ENCODE results near the gene C2orf76.

The C2orf76 gene

DNA sequence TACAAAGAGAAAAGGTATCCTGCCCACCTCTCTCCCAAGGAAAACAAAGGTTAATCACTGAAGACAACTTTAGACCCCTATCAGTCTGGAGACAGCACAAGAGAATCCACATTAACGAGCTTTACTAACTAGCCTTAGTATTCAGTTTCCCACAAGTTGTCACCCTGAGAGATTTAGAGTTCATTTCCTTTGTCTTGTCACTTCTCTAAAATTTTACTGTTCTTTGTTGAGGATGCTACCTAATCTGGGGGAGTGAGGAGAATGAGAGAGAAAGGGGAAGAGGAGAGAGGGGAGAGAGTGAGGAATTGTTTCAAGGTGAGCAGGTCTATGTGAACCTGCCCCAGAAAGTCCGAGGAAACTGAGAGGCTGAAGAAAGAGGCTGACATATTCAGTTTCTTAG is 28.4 kb downstream of the C2orf76 start:
- H3K4me3 ChIP-seq (ENCODE audit: low read depth, low read length) = no peak overlapping the region
- TF ChIP-seq CTCF (IDR thresholded peaks at IDR 0.05; ENCODE audit: insufficient read depth, low read depth, low read length, missing control alignments) = no peak
- DNase-seq (ENCODE audit: low read depth) = no peak

DNA sequence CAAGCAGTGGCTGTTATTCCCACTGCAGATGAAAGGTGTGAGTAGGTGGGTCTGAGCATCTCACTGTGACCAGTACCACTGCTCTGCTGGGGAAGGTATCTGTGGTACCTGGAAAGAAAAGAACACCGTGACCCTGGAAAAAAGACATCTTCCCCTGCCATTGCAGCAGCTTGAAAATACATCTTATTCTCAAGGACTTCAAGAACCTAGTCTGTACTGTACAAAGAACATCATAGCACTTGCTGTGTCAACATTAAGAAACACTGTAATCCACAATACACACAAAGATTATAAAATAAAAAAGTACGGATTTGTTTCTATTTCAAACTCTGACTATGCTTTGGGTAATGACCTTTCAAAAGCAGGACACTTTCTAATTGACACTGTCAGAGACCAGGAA is 28.9 kb downstream of the C2orf76 start:
- no peak for DNase-seq (ENCODE audit: low read depth)
- H3K4me3 ChIP-seq (ENCODE audit: low read depth, low read length) = no peak overlapping the region
- TF ChIP-seq CTCF (IDR thresholded peaks at IDR 0.05; ENCODE audit: insufficient read depth, low read depth, low read length, missing control alignments) = no peak

DNA sequence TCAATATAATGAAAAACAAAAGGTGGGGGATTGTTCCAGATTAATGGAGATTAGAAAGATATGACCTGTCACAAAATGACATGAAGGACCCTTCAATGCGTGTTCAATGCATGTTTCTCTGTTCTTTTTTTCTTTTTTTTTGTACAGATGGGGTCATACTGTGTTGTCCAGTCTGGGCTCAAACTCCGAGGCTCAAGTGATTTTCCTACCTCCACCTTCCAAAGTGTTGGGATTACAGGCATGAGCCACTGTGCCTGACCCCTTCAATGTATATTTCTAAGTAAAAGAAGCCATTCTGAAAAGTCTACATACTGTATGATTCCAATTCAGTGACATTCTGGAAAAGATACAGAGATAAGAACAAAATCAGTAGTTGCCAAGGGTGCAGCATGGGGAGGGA is 32.8 kb downstream of the C2orf76 start:
- H3K4me3 ChIP-seq (ENCODE audit: low read depth, low read length) = no peak overlapping the region
- no peak for TF ChIP-seq CTCF (IDR thresholded peaks at IDR 0.05; ENCODE audit: insufficient read depth, low read depth, low read length, missing control alignments)
- no peak for DNase-seq (ENCODE audit: low read depth)

GRCh38 chr2:119333360-119333759 is 33.3 kb downstream of the C2orf76 start:
- no peak overlapping the region for H3K4me3 ChIP-seq (ENCODE audit: low read depth, low read length)
- no peak for DNase-seq (ENCODE audit: low read depth)
- no peak for TF ChIP-seq CTCF (IDR thresholded peaks at IDR 0.05; ENCODE audit: insufficient read depth, low read depth, low read length, missing control alignments)

- no peak for DNase-seq (ENCODE audit: low read depth)
- no peak for TF ChIP-seq CTCF (IDR thresholded peaks at IDR 0.05; ENCODE audit: insufficient read depth, low read depth, low read length, missing control alignments)
- no peak overlapping the region for H3K4me3 ChIP-seq (ENCODE audit: low read depth, low read length)
Observed at GRCh38 chr2:119332953-119333352, 33.7 kb downstream of the C2orf76 start.

DNA sequence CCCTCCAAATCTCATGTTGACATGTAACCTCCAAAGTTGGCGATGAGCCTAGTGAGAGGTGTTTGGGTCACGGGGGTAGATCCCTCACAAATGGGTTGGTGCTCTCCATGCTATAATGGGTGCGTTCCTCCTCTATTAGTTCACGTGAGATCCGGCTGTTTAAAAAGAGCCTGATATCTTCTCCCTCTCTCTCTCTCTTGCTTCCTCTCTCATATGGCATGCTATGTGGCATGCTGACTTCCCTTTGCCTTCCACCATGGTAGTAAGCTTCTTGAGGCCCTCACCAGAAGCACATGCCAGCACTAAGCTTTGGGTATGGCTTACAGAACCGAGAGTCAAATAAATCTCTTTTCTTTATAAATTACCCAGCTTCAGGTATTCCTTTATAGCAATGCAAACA is 39.2 kb downstream of the C2orf76 start:
- no peak overlapping the region for H3K4me3 ChIP-seq (ENCODE audit: low read depth, low read length)
- TF ChIP-seq CTCF (IDR thresholded peaks at IDR 0.05; ENCODE audit: insufficient read depth, low read depth, low read length, missing control alignments) = no peak

GRCh38 chr2:119326938-119327337 is 39.7 kb downstream of the C2orf76 start:
- no peak overlapping the region for H3K4me3 ChIP-seq (ENCODE audit: low read depth, low read length)
- DNase-seq (ENCODE audit: low read depth) = no peak
- TF ChIP-seq CTCF (IDR thresholded peaks at IDR 0.05; ENCODE audit: insufficient read depth, low read depth, low read length, missing control alignments) = no peak

More for the DNA sequence above, 39.2 kb downstream of the C2orf76 start:
- DNase-seq (ENCODE audit: low read depth) = no peak
